Coronary artery (tissue), 2 donors: ENCODE results near the gene HBD.

Source experiments
- DNase-seq: peaks from one replicate; pipeline ENCODE4 v3.0.0-alpha.2; 2017; ENCODE audit warnings: low spot score
- H3K27ac ChIP-seq, 2 donors: fragments of 200-600 bp; sonication (generic); one replicate each; pipeline ENCODE4 v1.5.1; 2016 to 2019
- H3K4me3 ChIP-seq: fragments of 200-600 bp; sonication (generic); 2 replicates; pipeline ENCODE4 v1.5.1; 2016; ENCODE audit warnings: mild to moderate bottlenecking, moderate library complexity
- CTCF ChIP-seq: fragments of 200-600 bp; sonication (generic); IDR thresholded peaks from one replicate; pipeline ENCODE4 v1.5.1; 2019; ENCODE audit warnings: antibody characterized with exemption

Gene HBD

GRCh38 chr11:5240056-5240455 lies 5.8 kb upstream of the HBD start:
- no peak for TF ChIP-seq CTCF
- Histone ChIP-seq H3K4me3 (no peak overlapping the region), H3K27ac (no peak overlapping the region)
- no peak for DNase-seq

- no peak overlapping the region for H3K4me3 ChIP-seq
- TF ChIP-seq CTCF, result no peak
- DNase-seq, result no peak
- no peak overlapping the region for H3K27ac ChIP-seq
These were observed 4.8 kb upstream of the HBD start for GRCh38 chr11:5239046-5239445.

- Histone ChIP-seq H3K4me3 (no peak overlapping the region), H3K27ac (no peak overlapping the region)
- no peak for DNase-seq
- TF ChIP-seq CTCF, result no peak
These were observed 4.2 kb upstream of the HBD start for GRCh38 chr11:5238486-5238885.

GRCh38 chr11:5237420-5237819 lies 3.1 kb upstream of the HBD start:
- no peak for TF ChIP-seq CTCF
- no peak overlapping the region for H3K4me3 ChIP-seq
- DNase-seq, result no peak
- no peak overlapping the region for H3K27ac ChIP-seq

GRCh38 chr11:5235364-5236095 lies 1.2 kb upstream of the HBD start:
- DNase-seq, result no peak
- H3K4me3 ChIP-seq, result no peak overlapping the region
- no peak for TF ChIP-seq CTCF
- H3K27ac ChIP-seq, result no peak overlapping the region

GRCh38 chr11:5233307-5233706 lies 976 bp downstream of the HBD start:
- no peak for DNase-seq
- TF ChIP-seq CTCF, result no peak
- Histone ChIP-seq H3K4me3 (no peak overlapping the region), H3K27ac (no peak overlapping the region)

- DNase-seq, result no peak
- TF ChIP-seq CTCF, result no peak
- Histone ChIP-seq H3K27ac (no peak overlapping the region), H3K4me3 (no peak overlapping the region)
These were observed 1.5 kb downstream of the HBD start for GRCh38 chr11:5232821-5233220.
